GM12865 (cell line): ENCODE results near the gene RBM10.

ENCODE experiments used
- DNase-seq: peaks from one replicate; pipeline ENCODE4 v3.0.0; 2010; ENCODE audit warnings: low read depth
- H3K4me3 ChIP-seq: 2 replicates; pipeline ENCODE4 v1.5.1; 2011; ENCODE audit warnings: mild to moderate bottlenecking, low read depth, low read length, control low read depth
- CTCF ChIP-seq: IDR thresholded peaks from 2 replicates; pipeline ENCODE4 v1.5.1; 2011; ENCODE audit warnings: low read length, control low read depth, low read depth, inconsistent platforms; ENCODE audit not compliant: insufficient read depth; ENCODE audit errors: missing control alignments

The RBM10 gene

GRCh38 chrX:47193475-47194193, 48.6 kb downstream of the RBM10 start, which contains the start of gene UBA1:
Gene UBA1 (plus strand): TSS chrX:47193829. CDS start chrX:47198803, 4,974 bp downstream.
- DNase-seq: peak; percentile 96
- peak within 1 kb of the TSS; percentile 80 for H3K4me3 ChIP-seq
- peak; percentile 50 for TF ChIP-seq CTCF

GRCh38 chrX:47194194-47194787, 49.3 kb downstream of the RBM10 start:
- DNase-seq: no peak
- H3K4me3 ChIP-seq: peak overlapping the region; percentile 80
- no peak for TF ChIP-seq CTCF

GRCh38 chrX:47196098-47196497, 51.1 kb downstream of the RBM10 start:
- no peak for DNase-seq
- TF ChIP-seq CTCF: no peak
- H3K4me3 ChIP-seq: no peak overlapping the region

GRCh38 chrX:47197526-47197925, 52.5 kb downstream of the RBM10 start:
- no peak for DNase-seq
- no peak overlapping the region for H3K4me3 ChIP-seq
- TF ChIP-seq CTCF: no peak

DNA sequence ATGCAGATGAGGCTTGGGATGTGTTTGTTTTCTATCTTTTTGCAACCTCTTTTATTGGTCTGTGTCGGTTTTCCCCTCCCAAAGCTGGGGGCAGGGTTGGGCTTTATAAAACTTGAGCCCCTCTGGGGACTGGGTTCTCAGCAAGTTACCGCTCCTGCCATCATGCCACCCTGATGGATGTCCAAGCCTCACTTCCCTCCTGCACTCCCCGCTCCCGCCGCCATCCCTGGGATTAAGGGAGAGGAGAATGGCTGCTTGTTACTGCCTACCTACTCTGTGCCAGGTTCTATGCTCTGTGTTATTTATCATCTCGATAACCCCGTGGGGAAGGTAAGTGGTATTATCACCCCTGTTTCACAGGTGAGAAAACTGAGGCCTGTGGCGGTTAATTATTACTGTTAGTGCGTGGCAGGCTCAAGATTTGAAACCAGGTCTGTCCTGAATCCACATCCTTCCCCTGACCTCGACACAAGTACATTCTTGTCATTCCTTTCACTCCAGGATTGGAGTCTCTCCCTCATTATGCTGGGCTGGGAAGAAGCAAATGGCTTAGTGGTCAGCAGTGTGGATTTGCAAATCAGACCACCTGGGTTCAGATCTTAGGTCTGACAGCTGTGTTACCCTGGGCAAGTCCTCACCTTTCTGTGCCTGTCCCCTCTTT, 53.1 kb downstream of the RBM10 start:
- no peak overlapping the region for H3K4me3 ChIP-seq
- TF ChIP-seq CTCF: no peak
- no peak for DNase-seq

- H3K4me3 ChIP-seq: no peak overlapping the region
- no peak for DNase-seq
- TF ChIP-seq CTCF: no peak
These were observed 53.7 kb downstream of the RBM10 start for GRCh38 chrX:47198687-47199080.
